GM19239 (cell line): Measurements from ENCODE around the gene SCGB1C2.

Experiments used
- DNase-seq: peaks from one replicate; pipeline ENCODE4 v3.0.0; 2011; ENCODE audit warnings: low spot score; ENCODE audit not compliant: insufficient read length
- FAIRE-seq: peaks from 2 replicates; lab custom pipeline; 2011; peaks lifted over from hg19 to GRCh38; lab: Jason Lieb, UNC

The SCGB1C2 gene

GRCh38 chr17:187130-187529 is 49.8 kb downstream of the SCGB1C2 start:
- DNase-seq, result no peak

More at GRCh38 chr17:187130-187529, 49.8 kb downstream of the SCGB1C2 start:
- FAIRE-seq, result no peak
